ENCODE measurements around the gene KIF16B.

KIF16B gene

DNA sequence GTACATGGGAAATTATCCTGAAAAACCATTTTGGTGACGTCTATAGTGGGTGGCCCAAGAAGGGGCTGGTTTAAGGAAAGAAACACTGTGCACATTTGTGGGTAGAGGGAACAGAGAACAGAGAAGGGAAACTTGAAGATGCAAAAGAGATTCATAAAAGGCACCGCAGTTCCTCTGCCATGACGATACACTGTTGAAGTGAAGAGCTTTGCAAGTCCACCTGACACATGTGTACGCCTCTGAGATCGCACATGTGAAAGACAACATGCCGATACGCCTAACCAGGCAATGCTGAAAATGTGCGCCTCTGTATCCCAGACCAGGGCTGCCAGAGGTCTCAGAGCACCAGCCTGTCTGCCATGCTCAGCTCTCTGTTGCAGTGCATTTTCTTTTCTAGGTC is 180.9 kb downstream of the KIF16B start:
- no peak for DNase-seq

DNA sequence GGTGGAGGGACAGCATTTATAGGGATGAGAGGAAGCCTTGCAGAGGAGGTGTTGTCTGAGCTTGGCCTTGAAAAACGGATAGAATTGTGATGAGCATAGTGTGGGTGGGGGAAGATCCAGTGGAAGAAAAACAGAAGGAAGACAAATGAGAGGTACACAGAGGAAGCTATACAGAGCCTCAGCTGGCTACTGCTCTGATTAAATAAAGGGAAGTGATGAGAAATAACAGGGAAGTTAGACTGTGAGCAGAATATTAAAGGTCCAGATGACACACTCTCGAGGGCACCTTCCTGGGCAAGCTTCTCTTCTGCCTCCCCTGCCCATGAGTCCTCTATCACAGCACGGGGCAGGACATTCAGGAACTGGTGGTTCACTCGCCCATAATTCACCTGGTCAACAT is 182.3 kb downstream of the KIF16B start:
- no peak for DNase-seq

DNA sequence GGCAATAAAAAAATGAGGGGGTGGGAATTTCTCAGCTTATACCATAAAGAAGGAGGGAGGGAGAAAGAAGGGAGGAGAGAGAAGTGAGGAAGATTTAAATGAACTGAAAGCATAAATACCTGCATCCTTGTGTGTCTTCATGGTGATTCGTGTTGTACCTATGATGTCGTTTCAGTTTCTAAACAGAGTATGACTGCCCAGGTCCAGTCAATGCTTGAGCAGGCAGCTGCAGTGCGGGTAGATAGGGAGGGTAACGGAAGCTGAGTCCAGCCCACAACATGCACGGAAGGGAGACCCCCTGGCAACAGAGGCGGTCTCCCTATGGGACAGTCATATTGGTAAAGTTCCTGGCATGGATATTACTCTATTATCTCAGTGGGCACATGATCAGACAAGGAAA is 184.5 kb downstream of the KIF16B start:
- no peak for DNase-seq

GRCh38 chr20:16387666-16388065 is 185.6 kb downstream of the KIF16B start:
- DNase-seq, result no peak

DNA sequence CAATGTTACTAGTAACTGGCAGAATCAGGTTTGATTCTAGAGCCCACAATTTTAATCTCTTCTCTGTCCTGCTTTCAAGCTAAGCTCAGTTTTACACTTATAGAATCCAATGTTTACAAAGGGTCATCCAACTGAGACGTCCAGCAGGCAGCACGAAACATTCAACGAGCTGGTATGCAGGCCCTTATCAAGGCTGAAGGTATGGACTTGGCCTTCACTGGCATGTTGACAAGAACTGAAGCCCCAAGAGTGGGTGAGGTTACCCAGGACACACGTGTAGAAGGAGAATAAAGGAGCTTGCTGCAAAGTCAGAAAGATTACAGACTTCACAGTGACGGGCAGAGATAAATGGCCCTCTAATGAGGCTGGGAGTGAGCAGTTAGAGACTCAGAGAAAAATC is 187.4 kb downstream of the KIF16B start:
- no peak for DNase-seq

DNA sequence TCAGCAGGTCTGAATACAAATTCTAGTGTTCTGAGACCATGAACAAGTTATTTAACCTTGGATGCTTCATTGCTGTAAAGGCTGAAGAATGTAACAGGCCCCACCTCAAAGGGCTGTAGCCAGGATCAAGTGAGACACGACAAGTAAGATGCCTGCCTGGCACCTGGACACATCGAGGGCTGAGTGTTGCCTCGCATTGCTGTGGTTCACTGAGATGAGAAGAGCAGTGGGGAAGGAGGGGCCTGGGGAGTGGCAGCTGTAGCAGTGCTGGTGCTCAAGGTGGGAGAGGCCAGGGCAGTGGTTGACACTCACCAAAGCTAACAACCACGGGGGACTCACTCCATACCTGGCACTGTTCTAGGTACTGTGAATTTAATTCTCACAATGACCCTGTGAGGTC is 187.8 kb downstream of the KIF16B start:
- no peak for DNase-seq

- no peak for DNase-seq
These were observed 191.8 kb downstream of the KIF16B start for GRCh38 chr20:16381444-16381843.

DNA sequence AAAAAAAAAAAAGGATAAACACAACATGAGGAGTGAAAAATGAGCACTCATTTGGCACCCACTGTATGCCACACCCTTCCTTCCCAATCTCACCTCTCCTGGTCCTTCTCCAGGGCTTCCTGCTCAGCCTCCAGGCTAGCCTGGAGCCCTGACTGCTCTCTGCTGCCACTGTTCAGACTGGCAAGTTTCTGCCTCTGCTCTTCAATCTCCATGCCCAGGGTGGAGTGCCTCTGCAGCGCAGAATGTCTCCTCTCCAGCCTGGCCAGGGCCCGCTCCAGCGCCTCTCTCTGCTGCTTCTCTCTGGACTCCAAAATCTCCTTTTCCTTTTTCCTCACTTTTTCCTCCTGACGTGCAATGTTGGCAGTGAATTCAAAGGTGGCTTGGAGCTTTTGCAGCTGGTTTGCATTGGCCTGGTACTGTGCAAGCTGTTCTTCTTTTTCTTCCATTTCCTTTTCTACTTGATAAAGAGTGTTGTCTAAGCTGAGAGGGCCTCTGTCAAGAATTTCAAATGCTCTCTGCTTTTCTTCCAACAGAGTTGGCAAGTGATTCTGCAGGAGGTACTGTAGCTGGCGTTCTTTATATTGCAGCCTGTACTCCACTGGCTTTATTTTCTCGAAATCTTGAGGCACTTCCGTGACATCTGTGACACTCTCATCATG is 194.4 kb downstream of the KIF16B start:
- no peak for DNase-seq

DNA sequence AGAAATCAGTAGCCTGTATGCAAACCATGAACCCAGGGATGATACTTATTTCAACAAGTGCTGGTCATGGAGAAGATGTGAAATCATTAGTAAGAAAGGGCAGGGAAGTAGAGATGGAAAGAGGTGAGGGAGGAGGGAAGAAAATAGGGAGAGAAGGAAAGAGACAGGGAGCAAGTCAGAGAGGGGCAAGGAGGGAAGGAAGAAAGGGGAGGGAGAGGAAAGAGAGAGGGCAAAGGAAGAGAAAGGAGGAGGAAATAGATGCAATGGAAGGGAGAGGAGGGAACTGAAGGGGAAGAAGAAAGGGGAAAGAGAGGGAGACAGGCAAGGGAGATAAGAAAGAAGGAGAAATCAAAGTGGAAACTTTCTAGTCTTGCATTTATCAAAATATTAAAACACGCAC is 195.1 kb downstream of the KIF16B start:
- DNase-seq, result no peak

DNA sequence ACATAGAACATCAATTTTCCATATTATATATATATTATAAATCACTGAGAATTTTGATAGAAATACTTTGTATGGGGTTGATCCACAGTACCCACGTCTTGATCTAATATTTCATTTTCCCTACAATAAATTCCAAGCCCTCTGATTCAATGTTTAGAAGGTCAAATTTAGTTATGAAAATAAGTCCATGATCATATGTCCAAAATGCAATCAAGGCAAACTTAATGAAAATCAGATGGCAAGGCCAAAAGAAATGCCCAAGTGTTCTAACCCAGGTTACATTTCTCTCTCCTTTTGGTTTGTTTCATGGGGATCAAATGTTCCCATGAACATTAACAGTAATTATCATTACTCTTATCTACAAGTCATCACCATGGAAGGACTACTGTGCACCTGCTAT is 203.8 kb downstream of the KIF16B start:
- no peak for DNase-seq

DNA sequence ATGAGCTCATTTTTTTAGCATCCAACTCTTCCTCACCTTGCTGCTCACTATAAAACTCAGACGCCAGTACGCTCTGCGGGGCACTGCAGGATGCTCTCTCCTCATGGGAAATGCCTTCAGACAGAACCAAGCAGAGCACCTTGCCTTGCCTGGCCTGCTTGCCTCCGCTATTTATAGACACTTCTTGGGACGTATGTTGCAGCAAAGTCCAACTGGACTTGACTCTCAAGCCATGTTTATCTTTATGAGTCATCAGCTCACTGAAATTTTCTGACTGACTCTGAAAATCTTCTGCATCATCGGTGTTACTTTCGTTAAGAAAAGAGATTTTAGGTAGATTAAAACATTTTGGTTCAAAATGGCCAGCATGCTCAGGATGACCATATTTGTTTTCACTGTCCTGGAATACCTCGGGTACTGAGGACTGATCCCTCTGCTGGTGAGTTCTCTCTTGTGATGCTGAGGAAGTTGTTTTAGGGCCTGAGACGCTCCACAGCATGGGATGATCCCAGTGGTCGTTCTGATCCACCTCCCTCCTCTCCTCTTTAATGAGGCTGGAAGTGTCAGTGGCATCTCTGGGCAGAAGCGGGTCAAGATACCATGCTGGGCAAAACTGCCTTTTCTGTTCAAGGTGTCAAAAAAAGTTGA is 204.5 kb downstream of the KIF16B start:
- no peak for DNase-seq

DNA sequence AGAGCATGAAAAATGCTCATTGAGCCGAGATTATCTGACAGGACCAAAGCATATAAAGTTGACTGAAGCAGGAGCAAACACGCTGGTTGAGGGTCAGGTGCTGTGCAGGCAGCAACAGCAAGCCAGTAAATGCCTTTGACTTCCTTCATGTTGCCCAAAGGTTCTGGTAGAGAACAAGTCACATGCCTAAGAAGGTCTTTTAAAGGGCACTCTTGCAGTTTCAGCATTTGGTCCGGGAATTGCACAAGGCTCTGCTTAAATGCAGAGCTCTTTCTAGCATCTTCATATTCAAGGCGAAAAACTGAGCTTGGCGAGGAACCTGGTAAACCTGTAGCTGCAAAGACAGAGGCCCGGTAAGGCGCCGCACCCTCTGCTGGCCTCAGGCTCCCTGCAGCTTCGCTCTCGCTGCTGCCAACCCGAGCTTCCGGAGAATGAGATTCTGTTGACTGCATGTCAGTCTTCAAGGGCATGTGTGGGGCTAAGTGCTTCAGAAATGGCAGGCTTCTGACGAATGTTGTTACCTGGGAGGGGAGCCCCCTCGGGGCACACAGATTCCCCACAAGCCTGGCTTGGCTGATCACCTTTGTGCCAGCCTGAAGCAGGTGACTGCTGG is 205.2 kb downstream of the KIF16B start:
- no peak for DNase-seq

DNA sequence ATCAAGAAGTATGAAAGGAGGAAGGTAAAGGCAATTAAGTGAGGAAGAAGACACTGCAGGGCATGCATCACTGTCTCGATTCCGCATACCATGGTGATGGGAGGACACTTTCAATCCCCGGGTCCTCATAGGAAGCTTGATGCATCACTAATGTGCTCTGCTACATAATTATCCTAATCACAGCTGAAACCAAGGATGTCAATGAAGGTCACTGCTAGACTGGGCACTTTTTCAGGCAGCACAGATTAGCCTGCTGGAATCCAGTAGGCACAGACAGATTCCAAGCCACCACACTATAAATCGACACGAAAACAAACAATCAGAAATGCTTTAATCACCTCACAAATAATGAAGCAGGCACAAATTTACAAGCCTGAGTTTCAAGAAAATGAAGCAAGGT is 206.7 kb downstream of the KIF16B start:
- DNase-seq, result no peak

DNA sequence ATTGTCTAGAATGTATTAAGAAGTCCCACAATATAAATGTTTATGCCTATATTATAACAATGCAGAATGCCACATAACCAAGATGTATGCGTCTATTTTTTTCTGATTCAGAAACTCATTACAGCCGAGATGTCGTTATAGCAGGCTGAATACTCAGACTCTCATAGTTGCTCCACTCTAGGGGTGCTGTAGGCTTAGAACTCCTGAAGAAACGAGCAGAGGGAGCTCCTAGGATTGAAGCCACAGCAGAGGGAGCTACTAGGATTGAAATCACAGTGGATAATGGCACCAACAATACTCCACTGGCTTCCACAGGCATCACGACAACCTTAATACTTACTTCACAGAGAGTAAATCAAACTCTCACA is 208.9 kb downstream of the KIF16B start:
- no peak for DNase-seq

DNA sequence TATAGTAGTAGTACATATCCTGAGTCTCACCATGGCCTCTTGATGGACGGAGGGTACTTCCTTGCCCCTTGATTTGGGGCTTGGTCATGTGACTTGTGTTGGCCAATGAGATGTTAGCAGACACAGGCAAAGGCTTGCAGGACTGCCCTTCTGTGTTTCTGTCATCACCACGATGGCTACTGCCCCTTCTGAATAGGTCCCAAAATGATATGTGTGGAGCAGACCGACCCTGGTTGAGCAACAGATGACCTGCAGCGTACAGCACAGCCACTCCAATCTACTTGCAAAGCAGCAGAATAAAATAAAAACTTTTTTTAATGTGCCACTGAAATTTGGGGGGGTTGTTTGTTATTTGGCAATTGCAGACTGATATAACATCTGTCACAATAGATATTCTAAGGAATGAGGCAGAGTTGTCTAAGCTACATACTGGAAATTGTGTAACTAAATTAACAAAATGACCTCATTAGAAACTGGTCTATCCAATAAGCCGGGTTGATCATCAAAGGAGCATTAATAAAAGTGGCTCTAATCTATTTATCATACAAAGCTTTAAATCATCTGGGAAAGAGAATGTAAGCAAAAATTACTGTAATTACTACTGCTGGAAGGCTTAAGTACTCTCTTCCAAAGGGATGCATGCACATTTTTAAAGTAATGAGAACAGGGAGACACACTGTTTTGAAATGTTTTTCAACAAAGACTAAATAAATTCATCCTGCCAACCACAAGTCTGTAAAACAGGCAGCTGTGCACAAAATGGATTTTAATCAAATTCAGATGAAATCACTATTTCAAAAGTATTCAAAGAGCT is 209.5 kb downstream of the KIF16B start:
- DNase-seq, result no peak

DNA sequence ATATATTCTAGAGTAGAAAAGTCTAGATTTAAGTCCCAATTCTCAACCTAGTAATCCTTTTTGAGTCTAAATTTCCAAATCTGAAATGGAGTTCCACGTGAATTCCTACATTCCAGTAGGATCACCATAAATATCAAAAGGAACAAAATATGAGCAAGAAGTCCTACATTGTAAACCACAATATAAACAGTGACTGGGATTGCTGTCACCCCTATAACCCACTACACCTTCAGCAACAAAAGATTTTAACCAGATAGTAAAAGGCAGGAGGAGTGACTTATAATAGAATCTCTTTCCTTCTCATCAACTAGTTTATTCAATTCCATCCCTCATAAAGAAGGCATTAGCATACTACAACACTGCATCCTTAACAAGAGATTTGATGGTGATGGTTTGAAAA is 210.6 kb downstream of the KIF16B start:
- DNase-seq, result no peak

GRCh38 chr20:16360668-16361067 is 212.6 kb downstream of the KIF16B start:
- no peak for DNase-seq

GRCh38 chr20:16353417-16353781 is 219.8 kb downstream of the KIF16B start:
- DNase-seq, result no peak

DNA sequence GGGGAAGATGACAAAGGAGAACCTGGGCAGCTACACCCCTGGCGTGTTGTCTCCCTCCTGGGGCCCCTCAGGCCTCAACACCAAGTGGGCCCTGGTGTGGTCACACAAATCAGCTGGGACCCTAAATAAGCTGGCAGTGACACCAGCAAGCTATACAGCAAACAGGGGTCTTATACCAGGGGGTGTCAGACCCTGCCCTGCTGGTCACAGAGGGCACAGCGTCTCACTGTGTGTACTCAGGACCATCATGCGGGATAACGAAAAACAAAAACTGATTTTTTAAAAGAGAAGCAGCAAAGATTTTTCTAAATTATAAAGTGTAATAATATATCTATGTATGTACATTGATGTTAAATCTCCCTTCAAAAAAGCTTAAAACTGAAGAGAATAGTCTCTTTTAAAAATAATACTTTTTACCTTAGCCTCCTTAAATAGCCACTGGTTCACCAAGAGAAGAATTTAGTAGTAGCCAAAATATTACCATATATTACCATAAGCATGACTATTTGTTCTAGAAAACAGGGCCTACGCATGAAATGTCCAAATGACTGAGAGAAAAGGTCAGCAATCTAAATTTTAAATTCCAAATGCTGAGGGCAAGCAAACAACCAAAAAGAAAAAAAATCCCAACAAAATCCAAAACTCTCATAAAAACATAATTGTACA is 220.4 kb downstream of the KIF16B start:
- DNase-seq, result no peak

GRCh38 chr20:16352321-16352720 is 220.9 kb downstream of the KIF16B start:
- DNase-seq, result no peak

- peak in 1 of 2 experiments; percentile 42 for DNase-seq
These were observed 221.8 kb downstream of the KIF16B start for GRCh38 chr20:16351415-16351814.

DNA sequence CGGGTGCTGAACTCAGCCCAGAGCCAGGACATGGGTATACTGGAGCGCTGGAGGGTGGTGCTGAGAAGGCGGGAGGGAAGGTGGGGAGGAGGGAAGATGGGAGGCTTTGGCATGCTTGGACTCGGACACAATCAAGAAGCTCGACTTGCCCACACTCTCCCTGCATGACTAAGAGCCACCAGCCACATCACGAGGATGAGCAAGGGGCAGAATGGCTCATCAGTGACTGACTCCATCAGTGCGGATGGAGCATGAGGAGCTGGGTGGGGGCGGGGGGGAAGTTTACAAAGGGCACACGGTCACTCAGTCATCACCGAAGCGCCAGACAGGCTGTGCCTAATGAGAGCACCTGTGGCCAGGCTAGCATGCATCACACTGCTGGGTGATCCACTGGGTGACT is 222.8 kb downstream of the KIF16B start:
- DNase-seq, result no peak

DNA sequence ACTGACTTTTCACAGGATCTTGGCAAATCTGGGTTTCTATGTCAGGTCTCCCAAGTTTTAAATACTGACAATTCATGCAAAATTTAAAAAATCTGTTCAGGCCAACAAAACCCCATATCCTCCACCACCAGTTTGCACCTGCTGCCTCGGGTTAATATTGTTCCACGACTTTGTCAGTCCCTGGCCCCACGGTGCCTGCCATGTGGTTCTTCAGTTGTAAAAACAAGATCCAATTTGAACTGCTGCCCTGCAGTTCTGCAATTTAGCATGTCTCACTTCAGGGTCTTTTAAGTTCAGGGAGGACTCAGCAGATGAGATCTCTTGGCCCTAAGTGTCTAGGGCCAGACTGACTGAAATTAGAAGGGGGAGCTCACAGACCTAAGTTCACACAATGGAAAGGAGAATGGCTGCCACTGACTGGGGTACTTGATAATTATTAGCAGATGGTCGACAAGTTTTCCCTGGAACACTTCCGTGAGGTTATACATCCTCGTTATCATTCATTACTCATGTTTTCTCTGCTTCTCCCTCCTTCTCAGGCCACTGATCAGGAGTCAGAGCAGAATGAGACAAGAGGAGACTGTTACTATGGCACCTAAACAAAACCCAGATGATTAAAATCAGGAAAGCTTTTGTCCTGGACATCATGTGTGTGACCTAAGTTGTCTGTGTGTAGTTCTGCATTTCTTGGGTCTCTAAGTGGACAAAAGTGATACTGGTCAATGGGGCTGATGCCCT is 223.6 kb downstream of the KIF16B start:
- DNase-seq, result no peak

All from cerebellar nuclear complex (tissue), 1 donor.